Endothelial cell of umbilical vein (primary cell): ENCODE measurements around the gene HTR3D. TPM values are rescaled to one million over a fixed set of nuclear protein-coding genes. Genes with fewer than 3 reads are reported as not detected.

Source experiments
- BruUV-seq: library from RNA; stranded (reverse); fragments of 400-500 nt; replicated peaks from 2 replicates; lab custom pipeline; 2021; lab: Mats Ljungman, UMichigan
- CTCF ChIA-PET: fragments of 300-600, 350-600 bp; sonication (Branson Sonifier 250); formaldehyde crosslinking; loops from one replicate; lab custom pipeline; 2021; ENCODE audit warnings: antibody characterized with exemption, inconsistent platforms; lab: Charles Lee
- POLR2A ChIA-PET: fragments of 300-600, 350-600 bp; sonication (Branson Sonifier 250); formaldehyde crosslinking; loops from one replicate; lab custom pipeline; 2021; ENCODE audit warnings: antibody characterized with exemption, inconsistent platforms; lab: Charles Lee
- DNase-seq: peaks from one replicate; pipeline ENCODE4 v3.0.0-alpha.2; 2011; ENCODE audit warnings: low read depth, low spot score
- FAIRE-seq: peaks from 2 replicates; lab custom pipeline; 2011; peaks lifted over from hg19 to GRCh38; lab: Jason Lieb, UNC
- H2AFZ ChIP-seq: 2 replicates; pipeline ENCODE4 v1.6.0; 2012; ENCODE audit warnings: low read depth, low read length, control low read depth, inconsistent platforms
- H3K27ac ChIP-seq: 2 replicates; pipeline ENCODE4 v1.5.1; 2011; ENCODE audit warnings: low read depth, mild to moderate bottlenecking, control low read depth, low read length, moderate library complexity; ENCODE audit not compliant: insufficient read depth
- H3K27me3 ChIP-seq, 2 experiments: 2 replicates each; pipeline versions ENCODE4 v1.6.0 to v1.6.1; 2011; ENCODE audit warnings: low read length in 2 of 2, mixed read lengths in 1 of 2; ENCODE audit not compliant: control insufficient read depth in 2 of 2, insufficient read depth in 2 of 2
- H3K36me3 ChIP-seq, 2 experiments: 2 replicates in 1 of 2; 3 replicates in 1 of 2; pipeline ENCODE4 v1.5.1; 2011; ENCODE audit warnings: low read length in 2 of 2, mild to moderate bottlenecking in 1 of 2, moderate library complexity in 1 of 2; ENCODE audit not compliant: control insufficient read depth in 2 of 2, insufficient read depth in 2 of 2; ENCODE audit errors: extremely low read depth in 1 of 2
- H3K4me1 ChIP-seq: 3 replicates; pipeline ENCODE4 v1.5.1; 2011; ENCODE audit warnings: mild to moderate bottlenecking, low read length; ENCODE audit not compliant: control insufficient read depth, insufficient read depth; ENCODE audit errors: extremely low read depth
- H3K4me2 ChIP-seq: 2 replicates; pipeline ENCODE4 v1.6.1; 2011; ENCODE audit warnings: low read length, control low read depth, mixed read lengths; ENCODE audit not compliant: insufficient read depth
- H3K4me3 ChIP-seq, 3 experiments: fragments of 200-600 bp in 1 of 3; sonication (generic), shearing (Covaris generic) in 1 of 3; replicated peaks in 1 of 3; 2 replicates each; pipeline ENCODE4 v1.5.1; 2011 to 2016; ENCODE audit warnings: control low read depth in 3 of 3, low read length in 3 of 3, mild to moderate bottlenecking in 2 of 3, inconsistent platforms in 1 of 3, low read depth in 1 of 3, moderate library complexity in 1 of 3; ENCODE audit not compliant: insufficient read depth in 1 of 3
- H3K79me2 ChIP-seq: 2 replicates; pipeline ENCODE4 v1.6.0; 2012; ENCODE audit warnings: low read length, inconsistent platforms; ENCODE audit not compliant: control insufficient read depth, insufficient read depth
- H3K9ac ChIP-seq: replicated peaks from 2 replicates; pipeline ENCODE3; 2011; ENCODE audit warnings: low read length, control low read depth; ENCODE audit not compliant: insufficient read depth; ENCODE audit errors: extremely low read depth
- H3K9me1 ChIP-seq: replicated peaks from 3 replicates; pipeline ENCODE4 v1.6.0; 2011; ENCODE audit warnings: mild to moderate bottlenecking, low read length; ENCODE audit not compliant: control insufficient read depth, insufficient read depth; ENCODE audit errors: extremely low read depth
- H3K9me3 ChIP-seq: replicated peaks from 2 replicates; pipeline ENCODE4 v1.5.1; 2012; ENCODE audit warnings: low read length, inconsistent platforms; ENCODE audit not compliant: control insufficient read depth, insufficient read depth
- H4K20me1 ChIP-seq: replicated peaks from 2 replicates; pipeline ENCODE3; 2011; ENCODE audit warnings: mild to moderate bottlenecking, low read length; ENCODE audit not compliant: control insufficient read depth, insufficient read depth; ENCODE audit errors: extremely low read depth
- EZH2 ChIP-seq: IDR thresholded peaks from 2 replicates; pipeline ENCODE4 v1.6.1; 2012; ENCODE audit warnings: borderline replicate concordance, low read depth, mild to moderate bottlenecking, moderate library complexity, low read length, inconsistent platforms; ENCODE audit not compliant: severe bottlenecking
- FOS ChIP-seq: IDR thresholded peaks from 2 replicates; pipeline ENCODE4 v1.6.1; 2011; ENCODE audit warnings: mild to moderate bottlenecking, low read length, moderate library complexity, borderline replicate concordance; ENCODE audit not compliant: insufficient read depth
- GATA2 ChIP-seq: IDR thresholded peaks from 2 replicates; pipeline ENCODE4 v1.7.0; 2011; ENCODE audit warnings: low read depth, mild to moderate bottlenecking, moderate library complexity, mixed read lengths, low read length; ENCODE audit not compliant: insufficient read length, insufficient read depth
- JUN ChIP-seq: IDR thresholded peaks from 2 replicates; pipeline ENCODE4 v1.6.1; 2011; ENCODE audit warnings: borderline replicate concordance, low read depth; ENCODE audit not compliant: insufficient read length, insufficient read depth
- MAX ChIP-seq: IDR thresholded peaks from 2 replicates; pipeline ENCODE4 v1.6.1; 2011; ENCODE audit not compliant: insufficient read depth, insufficient read length
- MYC ChIP-seq: IDR thresholded peaks from one replicate; pipeline ENCODE4 v1.6.1; 2011; ENCODE audit warnings: mild to moderate bottlenecking, low read depth, low read length
- POLR2A ChIP-seq: IDR thresholded peaks from 2 replicates; pipeline ENCODE4 v1.6.1; 2012; ENCODE audit warnings: low read depth, mild to moderate bottlenecking, control low read depth, low read length
- POLR2AphosphoS5 ChIP-seq: IDR thresholded peaks from 2 replicates; pipeline ENCODE4 v1.6.1; 2012; ENCODE audit warnings: low read depth, mild to moderate bottlenecking, control low read depth, low read length, moderate library complexity; ENCODE audit not compliant: insufficient read depth
- dilution Hi-C: fragments of 300-500 bp; cut with MboI; formaldehyde crosslinking; loops from one replicate; pipeline ENCODE4 v1.15.0; 2019; ENCODE audit warnings: low sequenced_read_pairs; ENCODE audit not compliant: extremely low pct_ligation_motif_present
- intact Hi-C: fragments of 100-400 bp; cut with micrococcal nuclease; formaldehyde crosslinking; loops from one replicate; pipeline ENCODE4 v1.10.0; 2022
- polyA plus RNA-seq, 4 experiments: library from polyadenylated mRNA; depleted of rRNA in 3 of 4; stranded (reverse) in 3 of 4; unstranded in 1 of 4; fragments of >200 nt; gene quantifications; 2 replicates each; pipeline versions ENCODE4 v1.2.1 to v1.2.3, GENCODE V29; 2011 to 2012; ENCODE audit warnings: missing spikeins in 1 of 4
- total RNA-seq: library from RNA; stranded (reverse); gene quantifications from 2 replicates; pipeline ENCODE4 v1.2.3, GENCODE V29; 2021
- TF ChIP-seq, protein P1 (sequence below), 2 donors: IDR thresholded peaks; 1 replicate in 1 of 2; 2 replicates in 1 of 2; pipeline ENCODE4 v1.5.1; 2011; ENCODE audit warnings: low read length in 2 of 2, mild to moderate bottlenecking in 2 of 2, moderate library complexity in 2 of 2, control low read depth in 1 of 2, inconsistent platforms in 1 of 2, low read depth in 1 of 2; ENCODE audit not compliant: insufficient read depth in 1 of 2; ENCODE audit errors: extremely low read depth in 1 of 2

Gene HTR3D
- total and polyA plus RNA-seq, 2 donors (not counting 3 experiments of a cell fraction or from before 2014, with no cell fraction given) = not detected

DNA sequence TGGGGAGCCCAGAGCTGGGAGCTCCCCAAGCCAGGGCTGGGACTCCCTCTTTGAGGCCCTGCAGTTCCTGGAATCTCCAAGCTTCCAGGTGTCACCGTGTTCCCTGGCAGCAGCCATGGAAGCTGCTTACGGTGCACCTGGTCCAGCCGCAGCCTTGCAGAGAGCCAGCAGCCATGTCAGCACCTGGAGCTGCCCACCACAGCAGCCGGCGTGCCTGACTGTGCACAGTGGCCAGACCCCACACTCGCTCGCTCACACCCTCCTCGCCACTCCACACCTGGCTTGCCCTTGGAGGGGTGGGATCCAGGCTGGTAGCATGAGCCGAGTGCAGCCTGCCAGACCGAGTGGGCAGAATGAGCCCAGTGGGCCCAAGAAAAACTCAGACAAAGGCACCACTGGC, 50.5 kb downstream of the HTR3D start:
- H4K20me1 ChIP-seq = no peaks in the 10 kb centered on the region
- H3K27ac ChIP-seq = no peak overlapping the region
- BruUV-seq = no TSS peak
- intact Hi-C loops (no loop called here), dilution Hi-C loops (no loop called here)
- no peaks in the 10 kb centered on the region for H3K27me3 ChIP-seq
- H3K4me3 ChIP-seq = no peak overlapping the region
- no peak overlapping the region for H2AFZ ChIP-seq
- no peaks in the 10 kb centered on the region for H3K9me3 ChIP-seq
- no peak overlapping the region for H3K9ac ChIP-seq
- H3K4me2 ChIP-seq = no peak overlapping the region
- no peaks in the 10 kb centered on the region for H3K79me2 ChIP-seq
- TF ChIP-seq GATA2 (no peak), JUN (no peak), MAX (no peak), MYC (no peak), POLR2A (no peak), FOS (no peak), EZH2 (no peak), POLR2AphosphoS5 (no peak)
- TF ChIP-seq, protein P1, sequence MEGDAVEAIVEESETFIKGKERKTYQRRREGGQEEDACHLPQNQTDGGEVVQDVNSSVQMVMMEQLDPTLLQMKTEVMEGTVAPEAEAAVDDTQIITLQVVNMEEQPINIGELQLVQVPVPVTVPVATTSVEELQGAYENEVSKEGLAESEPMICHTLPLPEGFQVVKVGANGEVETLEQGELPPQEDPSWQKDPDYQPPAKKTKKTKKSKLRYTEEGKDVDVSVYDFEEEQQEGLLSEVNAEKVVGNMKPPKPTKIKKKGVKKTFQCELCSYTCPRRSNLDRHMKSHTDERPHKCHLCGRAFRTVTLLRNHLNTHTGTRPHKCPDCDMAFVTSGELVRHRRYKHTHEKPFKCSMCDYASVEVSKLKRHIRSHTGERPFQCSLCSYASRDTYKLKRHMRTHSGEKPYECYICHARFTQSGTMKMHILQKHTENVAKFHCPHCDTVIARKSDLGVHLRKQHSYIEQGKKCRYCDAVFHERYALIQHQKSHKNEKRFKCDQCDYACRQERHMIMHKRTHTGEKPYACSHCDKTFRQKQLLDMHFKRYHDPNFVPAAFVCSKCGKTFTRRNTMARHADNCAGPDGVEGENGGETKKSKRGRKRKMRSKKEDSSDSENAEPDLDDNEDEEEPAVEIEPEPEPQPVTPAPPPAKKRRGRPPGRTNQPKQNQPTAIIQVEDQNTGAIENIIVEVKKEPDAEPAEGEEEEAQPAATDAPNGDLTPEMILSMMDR (IDR thresholded peaks at IDR 0.05; ENCODE audit: extremely low read depth in 1 of 2, insufficient read depth in 1 of 2, low read depth in 1 of 2, low read length in 2 of 2) = no peak
- POLR2A ChIA-PET = interaction anchor here (1.0 kb wide), 1 partner anchor 92 kb away, joined by 5 read pairs; no protein-coding TSS in a partner anchor
- DNase-seq (no peak), FAIRE-seq (no peak)
- H3K4me1 ChIP-seq = peaks cover 5% of the 10 kb centered on the region
- CTCF ChIA-PET = no interaction called here
- H3K36me3 ChIP-seq = no peaks in the 10 kb centered on the region
- H3K9me1 ChIP-seq = no peaks in the 10 kb centered on the region
